Effector memory CD4-positive, alpha-beta T cell (primary cell): ENCODE measurements around the gene SLC35A4.
A peak's percentile ranks its signal among the peaks of the same experiment; 100 is the strongest.

Experiments
- DNase-seq, 3 donors: peaks; one replicate each; pipeline ENCODE4 v3.0.0-alpha.2; 2020
- H3K27ac ChIP-seq: 2 replicates; pipeline ENCODE4 v1.7.0; 2013; ENCODE audit warnings: mild to moderate bottlenecking, low read length, moderate library complexity; ENCODE audit not compliant: insufficient read depth, poor library complexity, severe bottlenecking
- H3K27me3 ChIP-seq: replicated peaks from 2 replicates; pipeline ENCODE4 v1.7.0; 2013; ENCODE audit warnings: mild to moderate bottlenecking, low read length; ENCODE audit not compliant: insufficient read depth, control insufficient read depth, poor library complexity, severe bottlenecking
- H3K36me3 ChIP-seq: 2 replicates; pipeline ENCODE4 v1.7.0; 2013; ENCODE audit warnings: mild to moderate bottlenecking, low read length, moderate library complexity; ENCODE audit not compliant: control insufficient read depth, insufficient read depth
- H3K4me1 ChIP-seq: 2 replicates; pipeline ENCODE4 v1.7.0; 2013; ENCODE audit warnings: low read length, mild to moderate bottlenecking; ENCODE audit not compliant: control insufficient read depth, insufficient read depth, poor library complexity, severe bottlenecking
- H3K4me3 ChIP-seq: 2 replicates; pipeline ENCODE4 v1.7.0; 2013; ENCODE audit warnings: low read length, low read depth, mild to moderate bottlenecking; ENCODE audit not compliant: insufficient read depth, poor library complexity, severe bottlenecking
- H3K9me3 ChIP-seq: 2 replicates; pipeline ENCODE4 v1.7.0; 2013; ENCODE audit warnings: mild to moderate bottlenecking, low read length, moderate library complexity; ENCODE audit not compliant: control insufficient read depth

Gene SLC35A4

DNA sequence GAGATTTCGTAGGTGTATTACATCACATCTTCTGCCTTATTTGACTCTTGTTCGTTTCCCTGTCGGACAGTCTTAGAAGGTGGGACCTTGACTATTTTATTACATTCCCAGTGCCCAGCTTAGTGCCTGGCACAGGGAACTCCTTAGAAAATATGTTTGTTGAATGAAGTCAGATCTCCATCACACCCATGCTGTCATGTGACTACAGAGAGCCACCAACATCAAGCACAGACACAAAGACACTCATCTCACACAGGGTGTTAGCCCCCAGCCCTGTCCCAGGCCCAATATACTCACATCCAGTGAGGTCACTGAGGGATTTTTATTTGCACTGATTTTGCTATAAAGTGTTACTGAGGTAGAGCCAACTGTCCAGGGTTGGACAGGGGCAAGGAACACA lies 6.7 kb upstream of the SLC35A4 start:
- Histone ChIP-seq H3K9me3 (no peaks in the 10 kb centered on the region), H3K4me1 (peaks cover 15% of the 10 kb centered on the region), H3K27me3 (no peaks in the 10 kb centered on the region), H3K4me3 (no peak overlapping the region), H3K36me3 (peaks cover 9% of the 10 kb centered on the region), H3K27ac (peak overlapping the region; percentile 93)
- DNase-seq: no peak

DNA sequence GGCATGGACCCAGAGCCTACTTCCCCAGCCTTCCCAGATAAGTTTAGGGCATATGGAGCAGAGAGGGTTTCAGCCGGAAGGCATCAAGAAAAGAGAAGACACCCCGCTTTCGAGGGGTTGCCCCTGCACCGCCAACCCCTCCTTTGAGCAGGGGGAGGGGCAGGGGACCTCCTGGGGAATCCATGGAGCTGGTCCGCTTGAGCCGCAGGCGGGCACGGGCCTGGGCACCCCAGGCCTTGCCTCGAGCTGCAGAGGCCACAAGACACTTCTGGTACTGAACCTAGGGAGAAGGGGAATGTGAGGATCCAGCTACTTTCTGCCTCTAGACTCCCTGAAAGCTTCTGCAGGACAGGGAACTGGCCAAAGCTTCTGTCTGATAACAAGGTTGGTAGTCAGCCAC lies 6.1 kb upstream of the SLC35A4 start:
- H3K4me3 ChIP-seq: no peak overlapping the region
- no peaks in the 10 kb centered on the region for H3K27me3 ChIP-seq
- DNase-seq: no peak
- no peak overlapping the region for H3K27ac ChIP-seq
- H3K4me1 ChIP-seq: peaks cover 18% of the 10 kb centered on the region
- no peaks in the 10 kb centered on the region for H3K9me3 ChIP-seq
- H3K36me3 ChIP-seq: peaks cover 9% of the 10 kb centered on the region

DNA sequence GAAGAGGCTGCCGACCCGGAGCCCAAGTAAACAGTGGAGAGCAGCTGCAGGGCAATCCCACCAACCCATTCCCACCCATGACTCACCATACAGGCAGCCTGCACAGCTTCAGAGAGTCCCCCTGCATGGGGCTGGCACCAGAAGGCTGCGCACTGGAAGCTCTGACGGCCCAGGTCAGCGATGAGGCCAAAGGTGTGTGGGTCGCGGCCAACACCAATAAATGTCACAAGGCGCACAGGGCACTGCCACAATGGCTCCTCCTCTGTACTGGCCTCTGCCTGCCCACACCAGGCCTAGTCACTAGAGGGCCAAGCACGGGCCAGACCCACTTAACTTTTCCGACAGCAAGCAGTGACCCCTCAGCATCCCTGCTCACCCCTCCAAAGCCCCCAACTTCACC lies 4.4 kb upstream of the SLC35A4 start:
- Histone ChIP-seq H3K4me1 (peaks cover 26% of the 10 kb centered on the region), H3K27ac (no peak overlapping the region), H3K36me3 (peaks cover 9% of the 10 kb centered on the region), H3K27me3 (no peaks in the 10 kb centered on the region), H3K9me3 (no peaks in the 10 kb centered on the region), H3K4me3 (no peak overlapping the region)
- no peak for DNase-seq

DNA sequence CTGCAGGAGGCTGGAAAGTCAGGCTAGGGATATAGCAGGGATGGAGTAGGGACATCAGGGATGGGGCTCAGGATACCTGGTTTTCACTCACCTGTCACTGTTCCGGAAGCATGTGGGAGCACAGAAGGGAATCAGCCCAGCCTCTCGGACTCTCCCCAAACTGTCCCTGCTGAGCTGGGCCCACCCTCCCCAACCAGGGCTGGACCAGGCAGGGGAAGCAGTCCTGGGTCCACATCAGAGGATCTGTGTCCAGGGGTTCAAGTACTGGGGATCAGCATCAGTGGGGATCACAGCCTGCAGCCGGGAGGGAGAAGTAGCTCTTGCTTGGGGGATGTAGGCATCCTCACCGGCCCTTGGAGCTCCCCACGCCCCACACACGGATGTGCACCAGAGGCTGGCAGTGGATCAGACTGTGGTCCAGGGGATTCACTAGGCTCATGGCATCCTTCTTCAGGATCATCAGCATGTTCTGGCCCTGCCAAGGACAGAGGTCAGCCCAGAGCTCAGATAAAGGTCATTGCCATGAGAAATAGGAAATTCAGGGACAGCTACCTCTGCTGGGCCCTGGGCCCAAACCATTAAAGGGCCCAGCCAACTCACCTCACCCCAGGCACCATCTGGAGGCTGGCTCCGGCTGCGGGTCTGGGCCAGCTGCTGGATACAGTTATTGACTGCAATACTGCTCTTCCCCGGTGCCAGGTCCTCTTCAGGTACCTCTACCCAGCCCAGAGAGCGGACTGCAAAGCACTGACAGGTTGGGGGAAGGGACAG lies 2.7 kb upstream of the SLC35A4 start:
- Histone ChIP-seq H3K4me1 (peaks cover 18% of the 10 kb centered on the region), H3K9me3 (no peaks in the 10 kb centered on the region), H3K36me3 (peaks cover 12% of the 10 kb centered on the region), H3K4me3 (no peak overlapping the region), H3K27ac (no peak overlapping the region), H3K27me3 (no peaks in the 10 kb centered on the region)
- no peak for DNase-seq

DNA sequence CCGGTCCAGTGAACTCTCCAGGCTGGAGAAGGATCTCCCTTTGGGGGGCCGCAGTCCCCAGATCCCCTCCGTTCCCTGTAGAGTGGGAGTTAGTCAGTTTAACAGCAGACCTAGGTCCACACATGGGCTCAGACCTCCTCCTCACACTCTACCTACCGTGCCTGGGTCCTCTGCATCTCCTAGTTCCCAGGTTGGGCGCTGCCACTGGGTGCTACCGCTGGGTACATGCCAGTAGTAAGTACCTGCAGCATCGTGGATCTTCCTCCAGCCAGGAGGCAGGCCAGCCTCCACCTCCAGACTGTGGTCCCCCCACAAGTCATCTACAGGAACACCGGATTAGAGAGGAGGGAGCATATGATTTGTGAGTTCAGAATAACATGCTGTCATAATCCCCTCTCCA lies 1.0 kb upstream of the SLC35A4 start:
- Histone ChIP-seq H3K4me1 (peaks cover 20% of the 10 kb centered on the region), H3K36me3 (peaks cover 21% of the 10 kb centered on the region), H3K4me3 (peak overlapping the region; percentile 59), H3K27me3 (no peaks in the 10 kb centered on the region), H3K27ac (peak overlapping the region; percentile 89), H3K9me3 (no peaks in the 10 kb centered on the region)
- no peak for DNase-seq

DNA sequence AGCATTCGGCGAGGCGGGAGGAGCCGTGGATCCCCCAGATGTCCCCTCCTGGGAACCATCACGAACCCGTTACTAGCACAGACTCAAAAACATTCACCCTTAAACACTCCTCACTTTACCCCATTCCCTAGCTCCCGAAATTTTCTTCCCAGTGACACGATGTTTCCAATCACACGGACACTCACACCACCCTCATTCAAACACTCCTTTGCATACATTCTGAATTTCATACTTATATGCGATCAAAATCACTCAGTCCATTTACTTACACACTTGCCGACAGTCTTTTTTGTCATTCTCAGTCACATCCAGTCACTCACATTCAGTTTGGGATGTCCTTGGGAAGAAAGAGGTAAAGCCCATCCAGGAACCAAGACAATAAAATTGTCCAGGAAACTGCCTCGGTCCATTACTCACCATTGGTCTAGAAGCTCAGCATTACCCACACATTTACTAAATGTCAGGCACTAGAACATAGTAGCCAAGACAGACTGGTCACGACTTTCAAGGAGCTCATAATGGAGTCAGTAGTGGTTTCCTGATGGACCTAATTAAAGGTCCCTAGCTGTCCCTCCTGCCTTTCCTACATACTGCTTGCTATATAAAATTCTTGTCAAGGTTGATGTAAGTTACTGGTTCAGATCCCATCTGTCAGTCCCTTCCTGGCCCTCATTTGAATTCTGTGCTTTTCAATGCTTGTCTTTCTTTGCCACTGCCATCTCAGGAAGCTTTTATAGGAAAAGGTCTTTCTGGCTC lies 574 bp downstream of the SLC35A4 start:
- Histone ChIP-seq H3K9me3 (no peaks in the 10 kb centered on the region), H3K4me1 (peaks cover 22% of the 10 kb centered on the region), H3K27ac (peak overlapping the region; percentile 89), H3K36me3 (peaks cover 21% of the 10 kb centered on the region), H3K4me3 (peak overlapping the region; percentile 73), H3K27me3 (no peaks in the 10 kb centered on the region)
- DNase-seq: no peak

DNA sequence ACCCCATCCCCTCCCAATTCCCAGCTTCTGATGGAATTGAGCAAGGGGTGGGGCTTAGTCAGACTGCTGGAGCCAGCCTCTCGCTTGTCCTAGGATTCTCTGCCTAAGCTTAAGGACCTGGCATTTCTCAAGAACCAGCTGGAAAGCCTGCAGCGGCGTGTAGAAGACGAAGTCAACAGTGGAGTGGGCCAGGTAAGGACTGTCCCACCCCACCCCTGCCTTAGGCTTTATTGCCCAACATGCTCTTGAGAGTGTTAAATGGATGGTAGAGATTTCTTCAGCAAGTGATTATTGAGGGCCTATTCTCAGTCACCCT lies 1.1 kb downstream of the SLC35A4 start:
- Histone ChIP-seq H3K9me3 (no peaks in the 10 kb centered on the region), H3K27ac (peak overlapping the region; percentile 89), H3K4me3 (peak overlapping the region; percentile 73), H3K4me1 (peaks cover 22% of the 10 kb centered on the region), H3K27me3 (no peaks in the 10 kb centered on the region), H3K36me3 (peaks cover 26% of the 10 kb centered on the region)
- no peak for DNase-seq

DNA sequence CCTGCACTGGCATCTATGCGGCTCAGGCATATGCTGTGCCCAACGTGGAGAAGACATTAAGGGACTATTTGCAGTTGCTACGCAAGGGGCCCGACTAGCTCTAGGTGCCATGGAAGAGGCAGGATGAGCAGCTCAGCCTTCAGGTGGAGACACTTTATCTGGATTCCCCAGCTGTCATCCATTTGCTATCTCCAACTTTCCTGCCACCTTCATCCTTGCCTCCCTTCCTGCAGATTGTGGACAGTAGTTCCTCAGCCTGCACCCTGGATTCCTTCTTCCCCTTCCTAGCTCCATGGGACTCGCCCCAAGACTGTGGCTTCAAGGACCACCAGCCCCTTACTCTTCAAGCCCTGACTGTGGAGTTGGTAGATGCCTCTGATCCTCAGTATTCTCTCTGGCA lies 2.0 kb downstream of the SLC35A4 start:
- Histone ChIP-seq H3K4me3 (no peak overlapping the region), H3K27ac (no peak overlapping the region), H3K36me3 (peaks cover 21% of the 10 kb centered on the region), H3K9me3 (no peaks in the 10 kb centered on the region), H3K27me3 (no peaks in the 10 kb centered on the region), H3K4me1 (peaks cover 22% of the 10 kb centered on the region)
- no peak for DNase-seq

DNA sequence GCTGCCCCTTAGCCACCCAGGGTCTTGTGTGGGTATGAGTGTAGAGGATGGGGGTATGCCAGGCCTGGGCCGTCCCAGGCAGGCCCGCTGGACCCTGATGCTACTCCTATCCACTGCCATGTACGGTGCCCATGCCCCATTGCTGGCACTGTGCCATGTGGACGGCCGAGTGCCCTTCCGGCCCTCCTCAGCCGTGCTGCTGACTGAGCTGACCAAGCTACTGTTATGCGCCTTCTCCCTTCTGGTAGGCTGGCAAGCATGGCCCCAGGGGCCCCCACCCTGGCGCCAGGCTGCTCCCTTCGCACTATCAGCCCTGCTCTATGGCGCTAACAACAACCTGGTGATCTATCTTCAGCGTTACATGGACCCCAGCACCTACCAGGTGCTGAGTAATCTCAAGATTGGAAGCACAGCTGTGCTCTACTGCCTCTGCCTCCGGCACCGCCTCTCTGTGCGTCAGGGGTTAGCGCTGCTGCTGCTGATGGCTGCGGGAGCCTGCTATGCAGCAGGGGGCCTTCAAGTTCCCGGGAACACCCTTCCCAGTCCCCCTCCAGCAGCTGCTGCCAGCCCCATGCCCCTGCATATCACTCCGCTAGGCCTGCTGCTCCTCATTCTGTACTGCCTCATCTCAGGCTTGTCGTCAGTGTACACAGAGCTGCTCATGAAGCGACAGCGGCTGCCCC lies 2.6 kb downstream of the SLC35A4 start:
- Histone ChIP-seq H3K27ac (no peak overlapping the region), H3K4me1 (peaks cover 22% of the 10 kb centered on the region), H3K4me3 (no peak overlapping the region)

DNA sequence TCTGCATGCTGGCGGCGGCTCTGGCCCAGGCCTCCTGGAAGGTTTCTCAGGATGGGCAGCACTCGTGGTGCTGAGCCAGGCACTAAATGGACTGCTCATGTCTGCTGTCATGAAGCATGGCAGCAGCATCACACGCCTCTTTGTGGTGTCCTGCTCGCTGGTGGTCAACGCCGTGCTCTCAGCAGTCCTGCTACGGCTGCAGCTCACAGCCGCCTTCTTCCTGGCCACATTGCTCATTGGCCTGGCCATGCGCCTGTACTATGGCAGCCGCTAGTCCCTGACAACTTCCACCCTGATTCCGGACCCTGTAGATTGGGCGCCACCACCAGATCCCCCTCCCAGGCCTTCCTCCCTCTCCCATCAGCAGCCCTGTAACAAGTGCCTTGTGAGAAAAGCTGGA lies 3.2 kb downstream of the SLC35A4 start:
- no peaks in the 10 kb centered on the region for H3K27me3 ChIP-seq
- H3K27ac ChIP-seq: no peak overlapping the region
- H3K4me1 ChIP-seq: peaks cover 22% of the 10 kb centered on the region
- no peaks in the 10 kb centered on the region for H3K9me3 ChIP-seq
- no peak overlapping the region for H3K4me3 ChIP-seq
- peaks cover 21% of the 10 kb centered on the region for H3K36me3 ChIP-seq
- DNase-seq: no peak

More for the DNA sequence above, 2.6 kb downstream of the SLC35A4 start:
- Histone ChIP-seq H3K36me3 (peaks cover 21% of the 10 kb centered on the region), H3K9me3 (no peaks in the 10 kb centered on the region), H3K27me3 (no peaks in the 10 kb centered on the region)
- no peak for DNase-seq
